Esophagus squamous epithelium (tissue), 5 donors: ENCODE measurements around the gene LRP10. TPM values are rescaled to one million over a fixed set of nuclear protein-coding genes. Genes with fewer than 3 reads are reported as not detected.

Experiments used
- DNase-seq: peaks from one replicate; lab custom pipeline; 2025; lab: John Stamatoyannopoulos, UW
- H3K27ac ChIP-seq, 4 donors: fragments of 200-600 bp; sonication (generic); one replicate each; pipeline ENCODE4 v1.5.1; 2016 to 2019; ENCODE audit warnings: mild to moderate bottlenecking in 1 of 4
- H3K27me3 ChIP-seq, 4 donors: fragments of 200-600 bp; sonication (generic); 1 replicate in 3 of 4; 2 replicates in 1 of 4; pipeline versions ENCODE4 v1.5.1 to v1.6.0; 2017 to 2021; ENCODE audit warnings: antibody characterized with exemption in 1 of 4
- H3K36me3 ChIP-seq, 3 donors: fragments of 200-600 bp; sonication (generic); one replicate each; pipeline ENCODE4 v1.5.1; 2016 to 2019
- H3K4me1 ChIP-seq, 3 donors: fragments of 200-600 bp; sonication (generic); one replicate each; pipeline ENCODE4 v1.5.1; 2017 to 2019
- H3K4me3 ChIP-seq, 4 donors: fragments of 200-600 bp; sonication (generic); 1 replicate in 3 of 4; 2 replicates in 1 of 4; pipeline ENCODE4 v1.5.1; 2016 to 2019; ENCODE audit warnings: mild to moderate bottlenecking in 2 of 4, moderate library complexity in 1 of 4
- H3K9me3 ChIP-seq, 3 donors: fragments of 200-600 bp; sonication (generic); one replicate each; pipeline ENCODE4 v1.5.1; 2016 to 2019
- CTCF ChIP-seq, 6 experiments: fragments of 450-650 bp in 4 of 6; fragments of 200-600 bp in 2 of 6; sonication (generic) in 2 of 6; IDR thresholded peaks; one replicate each; pipeline ENCODE4 v1.5.1; 2016 to 2019; ENCODE audit warnings: antibody characterized with exemption in 6 of 6, mild to moderate bottlenecking in 4 of 6, moderate library complexity in 4 of 6
- POLR2A ChIP-seq, 4 donors: fragments of 450-650 bp; IDR thresholded peaks; one replicate each; pipeline ENCODE4 v1.6.1; 2017; ENCODE audit warnings: antibody characterized with exemption in 4 of 4, mild to moderate bottlenecking in 4 of 4, moderate library complexity in 3 of 4
- WGBS, 2 donors: methylation state at CpG; one replicate each; pipeline ENCODE4 v1.1.5; 2018; 5-methylcytosine and 5-hydroxymethylcytosine counted together
- intact Hi-C: fragments of 100-400 bp; cut with DNase I; formaldehyde crosslinking; loops from one replicate; pipeline ENCODE4 v1.15.0; 2022
- total RNA-seq, 4 donors: library from RNA; depleted of rRNA; stranded (reverse); fragments of >200 nt; gene quantifications; one replicate each; pipeline ENCODE4 v1.1.0, GENCODE V29; 2016
- donor health status: DM: yes; HTN: yes; CAD: no.

LRP10 gene
- total RNA-seq, 4 donors from 2014 or later = 111 to 314 (median 128) TPM

GRCh38 chr14:22892488-22892887, 20.9 kb downstream of the LRP10 start:
- TF ChIP-seq CTCF (IDR thresholded peaks at IDR 0.05) = no peak
- no peak for DNase-seq
- H3K4me3 ChIP-seq = no peak overlapping the region
- intact Hi-C loops = no loop called here
- 80 to 88% methylated on average over 3 to 4 of the region's 7 CpGs for WGBS, 2 donors
- H3K4me1 ChIP-seq = peaks cover 10 to 32% (median 16%) of the 10 kb centered on the region in 3 donors
- H3K27me3 ChIP-seq = no peaks in the 10 kb centered on the region
- H3K27ac ChIP-seq = no peak overlapping the region
- no peaks in the 10 kb centered on the region for H3K9me3 ChIP-seq
- no peaks in the 10 kb centered on the region for H3K36me3 ChIP-seq

GRCh38 chr14:22893706-22894105, 22.2 kb downstream of the LRP10 start:
- 84 to 89% methylated on average over 3 to 4 of the region's 4 CpGs for WGBS, 2 donors
- Histone ChIP-seq H3K4me1 (peaks cover 0 to 26% (median 7%) of the 10 kb centered on the region in 3 donors), H3K36me3 (no peaks in the 10 kb centered on the region), H3K27me3 (no peaks in the 10 kb centered on the region), H3K4me3 (no peak overlapping the region), H3K9me3 (no peaks in the 10 kb centered on the region), H3K27ac (no peak overlapping the region)
- no peak for TF ChIP-seq POLR2A (IDR thresholded peaks at IDR 0.05)
- no peak for TF ChIP-seq CTCF (IDR thresholded peaks at IDR 0.05)
- no peak for DNase-seq
- intact Hi-C loops = no loop called here

GRCh38 chr14:22895402-22895801, 23.9 kb downstream of the LRP10 start:
- peaks cover 0 to 22% (median 0%) of the 10 kb centered on the region in 3 donors for H3K4me1 ChIP-seq
- H3K27me3 ChIP-seq = no peaks in the 10 kb centered on the region
- no peak for DNase-seq
- 92 to 93% methylated on average over 1 of the region's 1 CpG for WGBS, 2 donors
- H3K4me3 ChIP-seq = no peak overlapping the region
- peaks cover 0 to 14% (median 0%) of the 10 kb centered on the region in 3 donors for H3K36me3 ChIP-seq
- H3K27ac ChIP-seq = no peak overlapping the region
- intact Hi-C loops = no loop called here
- no peak for TF ChIP-seq POLR2A (IDR thresholded peaks at IDR 0.05)
- TF ChIP-seq CTCF (IDR thresholded peaks at IDR 0.05) = no peak
- H3K9me3 ChIP-seq = no peaks in the 10 kb centered on the region

GRCh38 chr14:22896356-22896755, 24.8 kb downstream of the LRP10 start:
- intact Hi-C loops = no loop called here
- Histone ChIP-seq H3K27me3 (no peaks in the 10 kb centered on the region), H3K4me3 (no peak overlapping the region), H3K4me1 (peaks cover 0 to 21% (median 0%) of the 10 kb centered on the region in 3 donors), H3K36me3 (peaks cover 7 to 23% (median 9%) of the 10 kb centered on the region in 3 donors), H3K9me3 (no peaks in the 10 kb centered on the region), H3K27ac (no peak overlapping the region)
- TF ChIP-seq CTCF (IDR thresholded peaks at IDR 0.05) (no peak), POLR2A (IDR thresholded peaks at IDR 0.05) (no peak)
- 43 to 47% methylated on average over 5 of the region's 5 CpGs for WGBS, 2 donors
- no peak for DNase-seq

DNA sequence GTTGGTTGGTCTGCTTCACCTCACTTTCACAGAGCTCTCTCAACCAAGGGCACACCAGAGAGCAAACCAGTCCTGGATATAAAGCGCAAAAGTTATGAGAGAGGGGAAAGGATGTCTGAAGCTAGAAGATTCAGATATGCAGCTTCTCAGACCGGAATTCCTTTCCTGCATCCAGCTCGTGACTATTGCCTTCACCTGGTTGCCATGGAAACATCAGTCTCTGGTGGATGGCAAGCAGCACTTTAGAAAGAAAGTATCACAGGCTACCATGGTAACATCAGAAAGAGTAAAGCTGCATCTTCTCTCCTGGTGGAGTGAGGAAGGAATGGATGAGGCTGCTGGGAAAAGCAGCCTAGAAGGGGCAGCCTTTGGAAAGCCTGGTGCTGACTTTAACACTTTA, 25.2 kb downstream of the LRP10 start:
- no peak overlapping the region for H3K27ac ChIP-seq
- H3K36me3 ChIP-seq = peaks cover 11 to 27% (median 13%) of the 10 kb centered on the region in 3 donors
- DNase-seq = no peak
- TF ChIP-seq POLR2A (IDR thresholded peaks at IDR 0.05) (no peak), CTCF (IDR thresholded peaks at IDR 0.05) (no peak)
- no peaks in the 10 kb centered on the region for H3K9me3 ChIP-seq
- H3K4me1 ChIP-seq = peaks cover 0 to 21% (median 0%) of the 10 kb centered on the region in 3 donors
- intact Hi-C loops = no loop called here
- H3K27me3 ChIP-seq = no peaks in the 10 kb centered on the region
- H3K4me3 ChIP-seq = no peak overlapping the region
- WGBS, 2 donors = 62 to 85% methylated on average over 3 of the region's 3 CpGs
